ENCODE data around the gene POMZP3. TPM values are rescaled to one million over a fixed set of nuclear protein-coding genes. Genes with fewer than 3 reads are reported as not detected.
"Not testable (repeated sequence)": the region's sequence is repeated elsewhere in the genome, so short reads cannot be mapped to it uniquely, and the experiment has no call there.

Gene POMZP3
- total and polyA plus RNA-seq, 9 donors = 3.4 to 17.8 (median 10.9) TPM

DNA sequence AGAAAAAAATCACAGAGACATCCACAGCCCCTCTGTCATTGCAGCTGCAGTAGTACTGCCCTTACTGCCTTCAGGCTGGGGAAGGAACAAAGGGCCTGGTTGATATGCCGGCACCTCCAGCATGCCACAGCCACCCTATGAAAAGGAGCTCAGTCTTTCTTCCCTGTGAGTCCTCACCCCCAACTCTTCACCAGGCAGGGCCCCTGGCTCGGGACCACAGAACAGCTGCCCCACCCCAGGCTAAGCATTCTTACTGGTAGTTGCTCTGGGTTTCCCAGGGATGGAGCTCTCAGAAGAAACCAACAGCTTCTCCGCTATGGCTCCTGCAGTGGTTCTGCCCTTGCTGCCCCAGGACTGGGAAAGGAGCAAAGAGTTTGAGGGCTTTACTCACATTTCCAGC is 36.0 kb downstream of the POMZP3 start:
- H3K36me3 ChIP-seq (ENCODE audit: control insufficient read depth, insufficient read depth, low read length); DNase-seq; H3K27ac ChIP-seq (ENCODE audit: low read length); H3K4me1 ChIP-seq (ENCODE audit: control insufficient read depth, insufficient read depth, low read length); H3K27me3 ChIP-seq (ENCODE audit: control insufficient read depth, insufficient read depth, low read length); H3K4me3 ChIP-seq (ENCODE audit: low read length); H3K9me3 ChIP-seq (replicated peaks; ENCODE audit: control insufficient read depth, low read depth, low read length): not testable (repeated sequence)
- WGBS (ENCODE audit: insufficient coverage) = no CpG with 5 or more reads among the region's 3 CpGs

DNA sequence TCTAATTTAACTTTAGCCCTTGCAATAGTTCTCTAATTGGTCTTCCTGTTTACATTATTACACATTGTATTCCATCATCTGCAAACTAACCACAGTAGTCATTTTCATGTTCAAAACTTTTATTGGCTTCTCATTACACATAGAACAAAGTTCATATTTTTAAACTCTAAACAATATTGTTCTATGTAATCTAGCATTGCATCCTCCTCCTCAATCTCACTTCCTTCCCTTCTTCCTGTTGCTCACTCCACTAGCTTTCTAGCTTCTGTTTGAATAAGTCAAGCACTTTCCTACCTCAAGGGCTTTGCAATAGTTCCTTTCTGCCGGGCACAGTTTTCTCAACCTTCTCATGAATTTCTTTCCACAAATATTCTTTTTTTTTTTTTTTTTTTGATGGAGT is 38.5 kb downstream of the POMZP3 start:
- H3K27me3 ChIP-seq (ENCODE audit: control insufficient read depth, insufficient read depth, low read length); H3K27ac ChIP-seq (ENCODE audit: low read length); H3K9me3 ChIP-seq (replicated peaks; ENCODE audit: control insufficient read depth, low read depth, low read length); DNase-seq; H3K4me1 ChIP-seq (ENCODE audit: control insufficient read depth, insufficient read depth, low read length); H3K4me3 ChIP-seq (ENCODE audit: low read length); H3K36me3 ChIP-seq (ENCODE audit: control insufficient read depth, insufficient read depth, low read length): not testable (repeated sequence)
- WGBS (ENCODE audit: insufficient coverage) = no CpG with 5 or more reads among the region's 1 CpG

DNA sequence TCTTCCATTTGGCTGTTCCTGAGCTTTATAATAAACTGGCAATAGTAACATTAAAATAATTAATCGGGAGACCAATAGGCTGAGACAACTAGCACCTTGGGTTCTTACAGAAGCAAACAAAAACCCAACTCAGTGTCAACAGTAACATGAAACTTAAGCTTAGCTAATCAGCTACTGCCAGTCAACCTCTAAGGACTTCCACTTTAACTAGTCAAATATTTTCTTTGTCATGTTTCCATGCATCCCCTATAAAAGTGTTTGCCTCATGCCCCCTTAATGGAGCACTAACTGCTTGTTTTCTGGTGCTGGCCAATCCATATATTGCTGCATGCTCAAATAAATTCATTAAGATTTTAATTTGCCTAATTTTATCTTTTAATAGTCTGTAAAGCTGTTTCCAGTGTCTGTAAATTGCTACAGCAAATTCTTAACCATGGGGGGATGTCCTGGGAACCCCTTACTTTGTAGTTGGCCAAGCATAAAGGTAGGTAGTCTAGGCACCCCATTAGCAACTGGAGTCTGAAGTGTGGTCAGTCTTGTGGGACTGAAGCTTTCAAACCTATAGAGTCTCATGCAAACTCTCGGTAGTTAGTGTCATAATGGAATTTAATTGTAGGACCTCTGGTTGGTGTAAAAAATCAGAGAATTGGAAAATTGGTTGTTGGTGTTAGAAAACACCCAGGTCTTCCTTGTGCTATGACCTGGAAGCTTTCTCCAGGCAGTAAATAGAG is 40.3 kb downstream of the POMZP3 start:
- H3K4me1 ChIP-seq (ENCODE audit: control insufficient read depth, insufficient read depth, low read length); H3K27ac ChIP-seq (ENCODE audit: low read length); H3K36me3 ChIP-seq (ENCODE audit: control insufficient read depth, insufficient read depth, low read length); H3K27me3 ChIP-seq (ENCODE audit: control insufficient read depth, insufficient read depth, low read length); DNase-seq; H3K9me3 ChIP-seq (replicated peaks; ENCODE audit: control insufficient read depth, low read depth, low read length); H3K4me3 ChIP-seq (ENCODE audit: low read length): not testable (repeated sequence)
- no CpG with 5 or more reads among the region's 2 CpGs for WGBS (ENCODE audit: insufficient coverage)

DNA sequence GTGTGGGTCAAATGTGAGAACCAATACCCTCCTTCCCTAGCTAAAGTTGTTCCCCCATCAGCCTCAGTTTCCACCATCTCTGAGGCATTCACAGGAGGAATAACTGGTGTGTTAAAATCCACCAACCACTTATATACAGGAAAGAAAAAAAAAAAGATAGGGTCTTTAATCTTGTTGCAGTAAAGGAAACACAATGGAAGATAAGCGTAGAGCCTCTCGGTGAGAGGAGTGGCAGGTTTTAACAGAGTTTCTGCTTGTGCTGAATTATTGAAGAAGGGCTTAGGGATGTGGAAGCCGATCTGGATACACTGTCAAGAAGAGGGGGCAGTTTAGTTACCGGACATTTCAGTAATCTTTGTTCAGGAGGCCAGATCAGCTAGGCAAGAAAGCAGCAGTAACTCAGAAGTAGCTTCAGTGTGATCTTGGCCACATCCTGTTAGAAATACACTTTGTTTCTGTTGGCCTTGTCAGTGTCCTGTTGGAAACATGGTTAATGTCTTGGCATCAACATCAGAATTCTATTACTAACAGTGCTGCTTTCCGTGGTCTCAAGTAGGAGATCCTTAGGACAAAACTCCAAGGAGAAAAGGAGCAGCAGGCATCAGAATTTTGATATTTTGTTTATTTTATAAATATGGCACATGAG is 43.3 kb downstream of the POMZP3 start:
- WGBS (ENCODE audit: insufficient coverage) = 54% methylated on average over 3 of the region's 5 CpGs
- DNase-seq = peak; percentile 85
- not testable (repeated sequence) for H3K9me3 ChIP-seq (replicated peaks; ENCODE audit: control insufficient read depth, low read depth, low read length); H3K4me3 ChIP-seq (ENCODE audit: low read length); H3K36me3 ChIP-seq (ENCODE audit: control insufficient read depth, insufficient read depth, low read length); H3K27me3 ChIP-seq (ENCODE audit: control insufficient read depth, insufficient read depth, low read length); H3K4me1 ChIP-seq (ENCODE audit: control insufficient read depth, insufficient read depth, low read length)
- H3K27ac ChIP-seq (ENCODE audit: low read length) = peak overlapping the region; percentile 69

DNA sequence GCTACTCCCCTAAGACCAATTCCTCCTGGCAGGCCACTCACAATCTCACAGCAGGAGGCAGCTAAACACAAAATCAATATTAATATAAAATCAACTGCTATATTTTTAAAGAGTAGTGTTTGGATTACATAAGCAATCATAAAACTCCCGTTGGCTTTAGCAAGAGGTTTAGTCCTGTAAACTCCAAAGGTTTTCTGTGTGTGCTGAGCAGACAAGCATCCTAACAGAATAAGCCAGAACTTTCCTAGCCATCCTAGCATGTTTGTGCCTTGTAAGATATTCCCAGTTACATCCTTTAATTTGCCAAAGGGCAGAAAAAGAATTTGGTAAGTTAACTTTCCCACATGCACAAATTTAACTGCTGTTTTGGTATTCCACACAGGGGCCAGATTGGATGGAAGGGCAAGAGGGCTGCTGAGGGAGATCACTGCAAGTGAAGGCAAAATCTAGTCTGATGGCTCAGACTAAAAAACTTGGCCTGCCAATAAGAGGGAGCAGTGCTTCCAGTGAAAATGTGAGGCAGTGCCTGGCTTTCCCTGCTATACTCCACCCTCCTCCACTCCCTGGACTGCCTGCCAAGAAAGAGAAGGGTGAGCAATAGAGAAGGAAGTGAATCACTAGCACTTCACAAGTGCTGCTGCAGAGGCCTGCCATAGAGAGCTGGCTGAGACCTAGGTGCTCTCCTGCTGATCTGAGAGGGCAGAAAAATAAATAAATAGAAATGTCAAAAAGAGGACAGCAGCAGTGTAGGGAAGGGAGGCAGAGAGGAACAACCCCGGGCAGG is 44.0 kb downstream of the POMZP3 start:
- not testable (repeated sequence) for H3K9me3 ChIP-seq (replicated peaks; ENCODE audit: control insufficient read depth, low read depth, low read length); H3K36me3 ChIP-seq (ENCODE audit: control insufficient read depth, insufficient read depth, low read length); H3K27me3 ChIP-seq (ENCODE audit: control insufficient read depth, insufficient read depth, low read length); H3K4me1 ChIP-seq (ENCODE audit: control insufficient read depth, insufficient read depth, low read length); H3K4me3 ChIP-seq (ENCODE audit: low read length)
- DNase-seq = peak; percentile 94
- no CpG with 5 or more reads among the region's 2 CpGs for WGBS (ENCODE audit: insufficient coverage)
- peak overlapping the region; percentile 69 for H3K27ac ChIP-seq (ENCODE audit: low read length)

DNA sequence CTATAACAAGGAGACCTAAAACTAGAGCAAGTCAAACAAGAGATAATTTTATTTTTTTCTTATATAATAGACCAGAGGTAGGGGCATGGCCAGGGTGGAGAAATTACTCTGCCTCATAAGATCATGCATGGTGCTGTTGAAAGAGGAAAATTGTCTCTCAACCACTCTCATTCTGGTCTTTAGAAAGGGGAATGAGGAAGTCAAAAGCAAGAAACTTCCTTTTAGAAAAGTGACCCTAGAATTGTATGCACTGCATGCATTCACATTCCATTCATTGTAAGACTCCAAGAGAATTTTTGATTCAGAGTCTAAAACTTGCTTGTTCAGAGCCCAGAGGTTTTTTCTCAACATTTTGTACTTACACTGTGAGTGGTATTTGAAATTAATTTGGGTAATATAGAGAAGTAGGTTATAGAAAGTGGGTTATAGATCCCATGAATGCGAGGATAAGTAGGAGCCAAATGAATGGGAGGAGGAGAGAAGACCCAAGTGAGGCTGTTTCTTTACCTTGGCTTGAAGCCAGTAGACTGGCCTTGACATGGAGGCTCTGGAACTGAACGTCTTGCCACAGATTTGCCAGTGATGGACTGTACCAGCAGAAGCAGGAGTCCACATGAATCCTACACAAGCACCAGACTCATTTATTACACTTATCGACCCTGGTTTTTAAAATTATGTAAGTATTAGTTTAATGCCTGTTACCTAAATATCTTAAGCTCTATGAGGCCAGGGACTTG is 51.0 kb downstream of the POMZP3 start:
- WGBS (ENCODE audit: insufficient coverage) = 100% methylated on average over 1 of the region's 3 CpGs
- not testable (repeated sequence) for H3K36me3 ChIP-seq (ENCODE audit: control insufficient read depth, insufficient read depth, low read length); H3K27ac ChIP-seq (ENCODE audit: low read length); H3K9me3 ChIP-seq (replicated peaks; ENCODE audit: control insufficient read depth, low read depth, low read length); H3K4me1 ChIP-seq (ENCODE audit: control insufficient read depth, insufficient read depth, low read length); H3K4me3 ChIP-seq (ENCODE audit: low read length); H3K27me3 ChIP-seq (ENCODE audit: control insufficient read depth, insufficient read depth, low read length); DNase-seq

DNA sequence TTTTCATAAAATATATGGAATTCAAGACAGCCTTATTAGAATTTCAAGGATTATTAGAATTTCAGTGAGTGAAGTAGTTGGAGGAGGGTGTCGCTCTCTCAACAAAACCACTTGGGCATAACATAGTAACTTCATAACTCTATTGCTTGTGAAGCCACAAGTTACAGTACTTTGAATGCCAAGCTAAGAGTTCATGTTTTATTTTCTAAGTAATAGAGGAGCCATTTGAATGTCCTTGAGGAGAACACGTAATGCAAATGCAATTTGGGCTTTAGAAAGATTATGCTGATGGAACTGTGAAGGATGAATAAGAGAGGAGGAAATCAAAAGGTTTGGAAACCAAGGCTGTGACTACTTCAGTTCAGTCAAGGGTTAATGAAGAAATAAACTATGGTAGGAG is 51.6 kb downstream of the POMZP3 start:
- WGBS (ENCODE audit: insufficient coverage) = no CpG with 5 or more reads among the region's 2 CpGs
- H3K4me1 ChIP-seq (ENCODE audit: control insufficient read depth, insufficient read depth, low read length); H3K4me3 ChIP-seq (ENCODE audit: low read length); H3K27ac ChIP-seq (ENCODE audit: low read length); H3K9me3 ChIP-seq (replicated peaks; ENCODE audit: control insufficient read depth, low read depth, low read length); DNase-seq; H3K27me3 ChIP-seq (ENCODE audit: control insufficient read depth, insufficient read depth, low read length); H3K36me3 ChIP-seq (ENCODE audit: control insufficient read depth, insufficient read depth, low read length): not testable (repeated sequence)

DNA sequence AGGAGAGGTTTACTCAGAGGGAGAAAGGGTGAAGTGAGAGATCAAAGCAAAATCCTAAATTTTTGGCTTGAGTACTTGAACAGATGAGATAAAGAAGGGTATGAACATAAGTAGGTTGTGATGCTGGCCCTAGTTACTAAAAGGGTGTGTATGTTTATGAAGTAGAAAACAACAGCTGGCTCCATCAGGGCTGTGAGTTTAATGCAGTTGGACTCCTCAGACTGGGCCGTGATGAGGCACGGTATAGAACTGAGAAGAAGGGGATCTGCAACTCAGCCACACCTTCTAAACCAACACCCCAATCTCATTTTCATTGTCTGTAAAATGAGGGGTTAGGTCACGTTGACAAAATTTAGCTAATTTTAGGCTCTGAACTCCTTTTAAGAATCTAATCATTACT is 54.8 kb downstream of the POMZP3 start:
- H3K4me3 ChIP-seq (ENCODE audit: low read length); H3K4me1 ChIP-seq (ENCODE audit: control insufficient read depth, insufficient read depth, low read length); H3K27me3 ChIP-seq (ENCODE audit: control insufficient read depth, insufficient read depth, low read length); DNase-seq; H3K9me3 ChIP-seq (replicated peaks; ENCODE audit: control insufficient read depth, low read depth, low read length); H3K36me3 ChIP-seq (ENCODE audit: control insufficient read depth, insufficient read depth, low read length): not testable (repeated sequence)
- no CpG with 5 or more reads among the region's 3 CpGs for whole genome bisulfite sequencing (ENCODE audit: insufficient coverage)
- peak overlapping the region; percentile 59 for H3K27ac ChIP-seq (ENCODE audit: low read length)

DNA sequence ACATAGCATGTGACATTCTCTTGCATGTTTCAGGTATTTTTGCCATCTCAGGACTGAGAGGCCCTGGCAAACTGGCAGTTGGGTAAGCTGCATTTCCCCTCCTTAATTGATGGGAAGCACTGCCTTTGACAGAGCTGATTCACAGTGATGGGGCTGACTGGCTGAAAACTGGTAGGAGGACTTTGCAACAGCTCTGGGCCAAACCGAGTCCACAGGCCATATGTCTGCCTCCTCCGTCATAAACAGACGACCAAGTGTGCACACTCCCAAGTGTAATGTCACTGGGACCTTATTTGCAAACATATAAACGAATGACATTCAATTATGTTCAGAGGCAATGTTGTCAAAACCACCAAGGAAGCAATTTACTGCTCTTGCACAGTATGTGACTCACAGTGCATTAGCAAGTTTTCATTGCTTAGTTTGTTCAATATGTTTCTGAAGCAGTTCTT is 56.7 kb downstream of the POMZP3 start:
- H3K27ac ChIP-seq (ENCODE audit: low read length); DNase-seq; H3K36me3 ChIP-seq (ENCODE audit: control insufficient read depth, insufficient read depth, low read length); H3K9me3 ChIP-seq (replicated peaks; ENCODE audit: control insufficient read depth, low read depth, low read length); H3K4me1 ChIP-seq (ENCODE audit: control insufficient read depth, insufficient read depth, low read length); H3K4me3 ChIP-seq (ENCODE audit: low read length); H3K27me3 ChIP-seq (ENCODE audit: control insufficient read depth, insufficient read depth, low read length): not testable (repeated sequence)
- 90% methylated on average over 4 of the region's 4 CpGs for WGBS (ENCODE audit: insufficient coverage)

DNA sequence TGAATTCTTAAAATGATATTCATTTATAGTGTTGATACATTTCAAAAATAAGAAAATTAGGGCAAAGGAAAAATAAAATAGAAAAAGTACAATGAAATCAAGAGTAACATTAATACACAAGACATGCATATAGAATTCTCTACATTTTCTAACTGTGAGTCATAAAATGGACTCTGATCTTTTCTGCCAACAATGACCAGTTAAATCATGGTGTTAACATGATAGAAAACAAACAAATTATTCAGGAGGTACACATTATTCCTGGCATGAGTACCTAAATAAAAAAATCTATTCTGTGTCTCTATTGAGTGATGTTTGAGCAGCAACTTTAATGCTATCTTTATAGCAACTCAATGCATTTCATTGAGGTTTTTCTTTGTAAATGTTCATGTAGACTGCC is 58.3 kb downstream of the POMZP3 start:
- not testable (repeated sequence) for H3K9me3 ChIP-seq (replicated peaks; ENCODE audit: control insufficient read depth, low read depth, low read length); H3K4me3 ChIP-seq (ENCODE audit: low read length); H3K27ac ChIP-seq (ENCODE audit: low read length); H3K36me3 ChIP-seq (ENCODE audit: control insufficient read depth, insufficient read depth, low read length); DNase-seq; H3K4me1 ChIP-seq (ENCODE audit: control insufficient read depth, insufficient read depth, low read length); H3K27me3 ChIP-seq (ENCODE audit: control insufficient read depth, insufficient read depth, low read length)
